ENCODE measurements around the gene AFDN.

Gene AFDN

GRCh38 chr6:167866642-167867041 is 39.9 kb downstream of the AFDN start:
- DNase-seq (ENCODE audit: low spot score) = no peak

GRCh38 chr6:167870321-167870720 is 43.6 kb downstream of the AFDN start:
- DNase-seq (ENCODE audit: low spot score) = no peak

- DNase-seq (ENCODE audit: low spot score) = no peak
These were observed 46.0 kb downstream of the AFDN start for GRCh38 chr6:167872538-167873210.

- no peak for DNase-seq (ENCODE audit: low spot score)
These were observed 51.5 kb downstream of the AFDN start for GRCh38 chr6:167877994-167878779.

DNA sequence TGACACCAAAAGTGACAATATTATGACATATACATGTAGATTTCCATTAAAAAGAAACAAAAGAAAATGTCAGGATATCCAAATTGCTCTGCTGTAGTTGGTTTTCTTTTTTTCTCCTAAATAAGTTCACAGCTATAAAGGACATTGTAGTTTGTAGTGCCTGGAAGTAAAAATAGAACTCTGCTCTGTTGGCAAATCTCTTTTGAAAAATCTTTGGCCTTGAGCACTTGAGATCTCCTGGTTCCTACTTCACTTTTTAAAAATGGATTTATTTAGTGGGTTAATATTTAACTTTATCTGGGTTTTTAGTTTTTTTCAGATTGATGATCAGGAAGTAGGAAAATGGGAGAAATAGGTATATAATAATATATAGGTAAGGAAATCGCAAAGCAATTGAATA is 52.9 kb downstream of the AFDN start:
- DNase-seq (ENCODE audit: low spot score) = no peak

GRCh38 chr6:167881327-167881726 is 54.6 kb downstream of the AFDN start:
- DNase-seq (ENCODE audit: low spot score) = no peak

- no peak for DNase-seq (ENCODE audit: low spot score)
These were observed 55.5 kb downstream of the AFDN start for GRCh38 chr6:167882244-167882643.

DNA sequence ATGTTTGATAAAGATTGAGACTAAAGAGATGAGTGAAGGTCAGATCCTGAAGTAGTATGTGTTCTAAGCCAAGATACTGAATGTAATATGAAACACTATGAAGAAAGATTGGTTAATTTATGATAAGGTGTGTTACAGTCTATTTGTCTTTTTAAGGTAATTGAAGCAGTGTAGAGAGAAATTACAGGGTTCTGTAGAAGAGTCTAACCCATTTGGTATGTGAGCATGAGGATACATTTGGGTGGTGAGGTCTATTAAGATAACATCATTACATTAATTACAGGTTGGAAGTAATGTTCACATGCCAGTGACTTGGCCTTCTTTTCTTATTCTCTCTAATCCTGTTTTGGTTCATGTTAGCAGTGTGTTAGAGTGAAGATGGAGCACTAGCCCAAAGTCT is 61.4 kb downstream of the AFDN start:
- no peak for DNase-seq (ENCODE audit: low spot score)

DNA sequence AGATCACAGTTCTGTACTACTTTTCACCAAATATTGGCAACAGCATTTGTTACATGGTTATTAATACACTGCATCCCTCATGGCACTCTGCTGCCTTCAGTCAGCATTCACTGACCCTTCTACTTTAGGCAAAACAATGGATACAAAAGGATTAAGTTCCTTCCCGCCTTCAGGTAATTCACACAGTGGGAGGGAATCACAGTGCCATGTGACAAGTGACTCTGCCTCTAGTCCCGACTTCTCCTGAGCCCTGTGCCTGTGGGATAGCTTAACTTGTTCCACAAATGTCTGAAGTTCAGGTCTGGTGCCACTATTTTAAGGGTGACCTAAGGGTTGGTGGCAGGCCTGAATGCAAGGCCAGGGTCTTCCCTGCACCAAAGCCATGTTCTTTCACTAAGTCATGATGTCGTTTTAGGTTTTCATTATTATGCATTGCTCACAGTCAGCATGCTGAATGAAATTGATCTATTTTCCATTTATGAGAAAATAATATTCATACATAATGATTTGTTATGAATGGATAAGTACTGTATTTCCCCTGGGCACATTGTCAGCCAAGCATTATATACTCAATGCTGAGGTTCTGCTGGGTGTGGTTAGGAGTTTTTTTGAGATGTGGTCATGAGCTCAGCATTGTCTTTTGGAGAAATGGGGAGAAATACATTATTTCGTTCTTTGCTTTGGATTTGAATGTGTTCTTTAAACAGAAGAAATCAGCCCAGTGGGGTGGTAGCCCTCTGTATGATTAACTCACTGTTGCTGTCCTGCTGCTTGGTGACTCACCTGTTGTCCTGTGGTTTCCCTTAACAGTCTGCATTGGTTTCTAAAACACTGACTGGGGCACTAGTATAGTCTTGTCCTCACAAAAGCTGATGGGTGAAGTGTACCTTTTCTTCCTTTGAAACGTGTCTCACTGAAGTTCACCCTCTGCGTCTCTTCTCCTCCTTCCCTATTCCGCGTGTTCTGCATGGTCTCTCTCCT is 66.4 kb downstream of the AFDN start:
- DNase-seq (ENCODE audit: low spot score) = no peak

GRCh38 chr6:167894965-167895364 is 68.3 kb downstream of the AFDN start:
- no peak for DNase-seq (ENCODE audit: low spot score)

- no peak for DNase-seq (ENCODE audit: low spot score)
These were observed 69.9 kb downstream of the AFDN start for GRCh38 chr6:167896648-167897047.

GRCh38 chr6:167898673-167899311 is 72.1 kb downstream of the AFDN start:
- peak; percentile 39 for DNase-seq (ENCODE audit: low spot score)

GRCh38 chr6:167904791-167905190 is 78.1 kb downstream of the AFDN start:
- DNase-seq (ENCODE audit: low spot score) = no peak

GRCh38 chr6:167906899-167907298 is 80.2 kb downstream of the AFDN start:
- DNase-seq (ENCODE audit: low spot score) = no peak

DNA sequence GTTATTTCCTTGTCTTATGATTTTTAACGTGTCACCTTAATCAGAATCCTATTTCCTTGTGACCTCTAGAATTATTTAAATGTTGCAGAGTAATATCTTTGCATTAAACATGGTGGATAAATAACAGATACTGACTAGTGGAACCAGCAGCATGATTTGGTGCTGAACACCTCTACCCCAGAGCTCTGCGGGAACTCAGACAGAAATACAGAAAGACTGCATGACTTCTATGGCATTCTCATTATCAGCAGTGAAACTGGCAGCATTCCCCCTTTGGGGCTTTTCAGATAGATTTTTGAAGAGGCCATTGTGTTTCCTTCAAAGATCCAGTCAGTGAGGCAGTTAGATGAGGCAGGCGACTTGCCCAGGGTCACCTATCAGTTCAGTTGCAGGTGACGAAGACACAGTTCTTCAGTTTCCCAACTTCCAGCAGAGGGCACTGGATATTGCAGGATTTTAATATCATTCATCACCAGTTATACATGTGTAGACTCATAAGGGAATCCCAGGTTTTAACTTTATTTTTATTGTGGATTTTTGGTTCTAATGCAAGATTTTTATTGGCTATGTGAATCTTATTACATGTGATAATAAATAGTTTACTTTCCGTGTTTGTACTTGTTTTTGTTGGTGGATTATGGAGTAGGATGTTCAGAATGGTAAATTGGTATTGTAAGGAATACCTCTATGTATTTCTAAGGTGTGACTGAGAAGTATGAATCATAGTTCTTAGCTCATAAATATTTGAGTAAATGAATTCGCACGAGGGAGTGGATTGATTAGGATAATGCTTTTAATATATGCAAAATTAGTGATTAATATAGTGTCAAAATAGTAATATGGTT is 81.3 kb downstream of the AFDN start:
- no peak for DNase-seq (ENCODE audit: low spot score)

GRCh38 chr6:167910007-167910406 is 83.3 kb downstream of the AFDN start:
- DNase-seq (ENCODE audit: low spot score) = no peak

DNA sequence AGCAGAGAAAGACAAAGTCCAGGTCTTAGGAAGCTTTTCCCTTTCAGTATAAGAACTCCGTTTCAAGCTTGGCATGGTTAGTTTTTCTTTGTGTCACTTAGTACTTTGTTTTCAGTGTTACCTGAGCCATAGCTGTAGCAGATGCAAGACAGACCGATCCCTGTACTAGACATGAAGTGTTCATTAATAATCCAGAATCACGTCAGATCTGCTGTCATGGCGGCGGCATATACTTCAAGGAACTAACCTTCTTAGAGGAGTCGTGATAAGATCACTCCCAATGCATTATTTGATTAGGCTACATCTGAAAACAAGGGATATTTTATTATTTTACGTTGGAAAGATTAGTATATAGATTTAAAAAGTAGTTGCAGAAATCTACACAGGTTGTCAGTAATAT is 83.9 kb downstream of the AFDN start:
- no peak for DNase-seq (ENCODE audit: low spot score)

GRCh38 chr6:167912494-167912893 is 85.8 kb downstream of the AFDN start:
- no peak for DNase-seq (ENCODE audit: low spot score)

DNA sequence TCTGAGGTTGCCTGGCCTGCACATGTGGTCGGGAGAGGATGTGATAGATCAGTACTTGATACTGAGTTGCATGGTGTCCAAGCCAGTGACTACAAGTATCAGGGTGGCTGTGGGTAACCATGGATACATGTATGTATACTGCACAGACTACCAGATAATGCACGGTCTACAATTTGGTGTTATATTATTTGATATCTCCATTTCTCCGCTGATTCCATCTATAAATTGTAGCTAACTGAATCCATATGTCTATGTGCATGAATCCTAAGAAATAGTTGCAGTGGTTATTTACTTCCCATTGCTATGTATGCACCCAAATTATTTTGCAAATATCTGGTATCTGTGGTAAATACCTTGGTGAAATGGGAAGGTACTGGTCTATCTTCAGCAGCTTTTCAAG is 87.0 kb downstream of the AFDN start:
- no peak for DNase-seq (ENCODE audit: low spot score)

- DNase-seq (ENCODE audit: low spot score) = no peak
These were observed 88.4 kb downstream of the AFDN start for GRCh38 chr6:167915139-167915538.

DNA sequence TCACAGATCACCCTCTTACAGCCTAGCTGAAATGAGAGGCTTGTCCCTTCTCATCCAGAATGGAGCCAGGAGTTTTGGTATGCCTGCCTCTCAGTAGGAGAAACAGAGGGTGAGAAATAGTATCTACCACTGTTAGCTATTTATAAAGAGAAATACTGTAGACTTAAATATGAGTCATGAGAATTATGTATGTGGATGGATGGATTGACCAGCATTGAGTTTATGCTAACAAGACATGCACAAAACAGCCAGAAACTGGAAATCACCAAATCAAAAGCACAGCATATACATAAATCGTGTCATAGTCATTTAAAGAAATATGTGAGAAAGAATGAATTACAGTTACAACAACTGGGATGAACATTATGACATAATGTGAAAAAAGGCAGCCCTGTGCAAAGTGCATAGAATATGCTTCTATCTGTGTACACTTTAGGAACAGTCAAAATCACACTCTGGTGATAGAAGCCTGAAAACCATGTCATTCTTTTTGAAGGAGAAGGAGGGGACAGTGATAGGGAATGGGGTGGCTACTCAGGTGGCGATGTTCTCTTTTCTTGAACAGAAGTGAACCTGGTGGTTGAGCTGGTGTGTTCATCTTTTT is 90.9 kb downstream of the AFDN start:
- DNase-seq (ENCODE audit: low spot score) = no peak
